Retinal pigment epithelial cell (primary cell): ENCODE measurements around the gene DMRT1.

Experiments used
- DNase-seq: peaks from one replicate; pipeline ENCODE4 v3.0.0-alpha.2; 2010; ENCODE audit warnings: low read depth
- H3K4me3 ChIP-seq: 2 replicates; pipeline ENCODE4 v1.5.1; 2011; ENCODE audit warnings: mild to moderate bottlenecking, low read length, control low read depth, moderate library complexity
- CTCF ChIP-seq: conservative IDR thresholded peaks from 2 replicates; pipeline ENCODE4 v1.5.1; 2011; ENCODE audit warnings: low read depth, low read length, control low read depth, inconsistent platforms

Gene DMRT1

GRCh38 chr9:920927-921326, 79.4 kb downstream of the DMRT1 start:
- DNase-seq: no peak
- TF ChIP-seq CTCF: no peak
- H3K4me3 ChIP-seq: no peak overlapping the region

- no peak for TF ChIP-seq CTCF
- H3K4me3 ChIP-seq: no peak overlapping the region
- DNase-seq: no peak
These were observed 80.7 kb downstream of the DMRT1 start for GRCh38 chr9:922171-922570.

GRCh38 chr9:922731-923130, 81.2 kb downstream of the DMRT1 start:
- DNase-seq: no peak
- TF ChIP-seq CTCF: no peak
- no peak overlapping the region for H3K4me3 ChIP-seq

- no peak overlapping the region for H3K4me3 ChIP-seq
- no peak for TF ChIP-seq CTCF
- no peak for DNase-seq
These were observed 85.5 kb downstream of the DMRT1 start for GRCh38 chr9:926976-927375.

- no peak for DNase-seq
- peak; percentile 49 for TF ChIP-seq CTCF
- no peak overlapping the region for H3K4me3 ChIP-seq
These were observed 87.0 kb downstream of the DMRT1 start for GRCh38 chr9:928363-929042.

- DNase-seq: no peak
- no peak for TF ChIP-seq CTCF
- no peak overlapping the region for H3K4me3 ChIP-seq
These were observed 88.2 kb downstream of the DMRT1 start for GRCh38 chr9:929719-930118.

GRCh38 chr9:933356-933755, 91.9 kb downstream of the DMRT1 start:
- DNase-seq: no peak
- TF ChIP-seq CTCF: no peak
- H3K4me3 ChIP-seq: no peak overlapping the region
